HG03558 (cell line): ENCODE results near the gene GPR3.
"Not testable (repeated sequence)": the region's sequence is repeated elsewhere in the genome, so short reads cannot be mapped to it uniquely, and the experiment has no call there.

ENCODE experiments used
- ATAC-seq: cut with Tn5 transposase; IDR thresholded peaks from one replicate; pipeline ENCODE4 v1.9.1; 2021; ENCODE audit warnings: moderate number of reproducible peaks; ENCODE audit not compliant: unreplicated experiment; ENCODE audit errors: extremely low read depth

The GPR3 gene

DNA sequence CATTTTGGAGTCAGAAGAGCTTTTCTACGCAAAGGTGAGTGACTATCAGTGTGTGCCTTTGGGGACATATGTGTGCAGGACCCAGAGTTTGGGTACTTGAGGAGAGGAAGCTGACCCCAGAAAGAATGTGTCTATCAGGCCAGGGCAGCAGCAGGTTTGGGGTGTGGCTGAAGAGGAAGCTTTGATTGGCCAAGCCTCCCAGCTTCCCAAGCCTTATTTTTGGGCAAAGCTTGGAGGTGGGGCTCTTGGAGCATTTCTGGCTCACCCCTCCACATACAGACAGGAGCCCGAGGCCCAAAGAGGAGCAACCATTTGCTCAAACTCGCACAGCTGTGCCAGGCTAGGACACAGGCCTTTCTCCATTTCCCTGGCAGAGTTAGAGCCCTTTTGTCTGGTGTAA is 4.7 kb downstream of the GPR3 start:
- no peak for ATAC-seq

DNA sequence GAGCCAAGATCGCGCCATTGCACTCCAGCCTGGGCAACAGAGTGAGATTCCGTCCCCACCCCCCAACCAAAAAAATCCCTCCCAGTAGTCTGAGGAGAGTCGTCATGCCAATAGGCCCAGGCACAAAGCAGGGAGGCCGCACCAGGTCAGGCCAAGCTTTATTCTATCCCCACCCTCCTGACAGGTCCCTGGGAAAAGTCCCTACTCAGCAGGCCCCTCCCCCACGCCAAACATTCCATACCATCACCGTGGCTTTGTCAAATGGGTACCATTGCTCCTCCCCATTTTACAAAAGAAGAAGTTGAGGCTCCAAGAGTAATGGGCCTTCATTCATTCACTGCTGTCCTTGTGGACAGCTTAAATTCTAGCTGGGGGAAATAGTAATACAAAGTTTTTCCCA is 5.3 kb downstream of the GPR3 start:
- ATAC-seq: no peak

DNA sequence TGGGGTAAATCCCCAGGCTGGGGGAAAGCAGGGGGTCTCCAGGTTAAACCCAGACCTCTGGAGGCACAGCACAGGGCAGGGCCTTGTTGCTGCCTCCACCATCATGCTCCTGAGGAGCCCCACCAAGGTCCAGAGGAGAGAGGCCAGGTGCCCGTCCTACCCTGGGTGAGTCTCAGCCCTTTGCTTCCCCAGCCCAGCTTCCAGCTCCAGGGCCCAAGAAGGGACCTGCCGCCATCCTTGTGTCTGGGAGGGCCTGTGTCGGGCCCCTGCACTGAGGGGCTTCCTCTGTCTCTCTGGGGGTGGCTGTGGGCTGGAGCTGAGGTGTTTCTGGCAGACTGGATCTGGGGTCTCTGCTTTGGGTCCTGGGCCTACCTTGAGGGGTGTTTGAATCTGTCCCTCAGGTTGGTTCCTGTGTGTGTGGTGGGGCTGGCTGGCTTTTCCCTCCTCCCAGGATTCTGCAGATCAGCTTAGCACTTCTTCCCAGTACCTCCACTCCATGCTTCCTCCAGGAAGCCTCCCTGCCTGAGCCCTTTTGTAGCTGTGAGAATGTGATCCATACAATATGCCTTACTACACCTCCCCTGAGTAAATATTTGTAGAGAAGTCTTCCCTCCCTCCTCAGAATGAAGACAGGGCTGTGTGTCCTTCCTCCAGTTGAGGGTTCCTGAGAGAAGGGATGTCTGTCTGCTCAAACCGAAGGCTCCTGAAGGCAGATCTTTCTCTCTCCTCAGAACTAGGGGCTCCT is 6.2 kb downstream of the GPR3 start:
- no peak for ATAC-seq

DNA sequence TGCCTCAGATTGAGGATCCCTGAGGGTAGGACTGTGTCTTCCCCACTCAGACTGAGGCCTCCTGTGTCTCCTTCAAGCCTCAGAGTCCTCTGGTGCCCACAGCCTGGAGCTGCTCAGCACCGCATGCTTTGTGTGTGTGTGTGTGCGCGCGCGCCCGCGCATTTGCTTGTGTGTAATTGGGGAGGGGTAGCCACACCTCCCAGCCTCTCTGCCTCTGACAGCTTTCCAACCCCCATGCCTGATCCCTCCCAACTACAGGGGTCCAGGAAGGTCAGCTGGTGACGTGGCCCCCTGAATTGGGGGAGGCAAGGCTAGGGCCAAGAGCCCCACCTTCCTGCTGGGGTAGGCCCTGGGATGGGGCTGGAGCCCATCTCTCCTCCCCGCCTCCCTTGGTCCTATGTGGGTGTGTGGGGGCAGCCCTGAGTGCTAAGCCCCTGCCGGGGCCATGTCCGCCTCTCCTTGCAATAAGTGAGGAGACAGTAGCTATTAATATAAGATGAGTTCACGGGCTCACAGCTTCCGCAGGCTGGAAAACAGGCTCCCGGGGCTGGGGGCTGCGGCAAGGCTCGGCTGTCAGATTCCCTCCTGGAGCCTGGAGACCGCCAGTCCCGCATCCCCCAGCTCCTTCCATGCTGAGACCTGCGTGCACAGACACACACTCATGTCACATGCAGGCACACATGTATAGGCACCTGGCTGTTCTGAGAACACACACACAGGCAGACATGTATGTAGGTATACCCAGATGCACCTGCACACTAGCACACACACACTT is 7.0 kb downstream of the GPR3 start:
- ATAC-seq: no peak

DNA sequence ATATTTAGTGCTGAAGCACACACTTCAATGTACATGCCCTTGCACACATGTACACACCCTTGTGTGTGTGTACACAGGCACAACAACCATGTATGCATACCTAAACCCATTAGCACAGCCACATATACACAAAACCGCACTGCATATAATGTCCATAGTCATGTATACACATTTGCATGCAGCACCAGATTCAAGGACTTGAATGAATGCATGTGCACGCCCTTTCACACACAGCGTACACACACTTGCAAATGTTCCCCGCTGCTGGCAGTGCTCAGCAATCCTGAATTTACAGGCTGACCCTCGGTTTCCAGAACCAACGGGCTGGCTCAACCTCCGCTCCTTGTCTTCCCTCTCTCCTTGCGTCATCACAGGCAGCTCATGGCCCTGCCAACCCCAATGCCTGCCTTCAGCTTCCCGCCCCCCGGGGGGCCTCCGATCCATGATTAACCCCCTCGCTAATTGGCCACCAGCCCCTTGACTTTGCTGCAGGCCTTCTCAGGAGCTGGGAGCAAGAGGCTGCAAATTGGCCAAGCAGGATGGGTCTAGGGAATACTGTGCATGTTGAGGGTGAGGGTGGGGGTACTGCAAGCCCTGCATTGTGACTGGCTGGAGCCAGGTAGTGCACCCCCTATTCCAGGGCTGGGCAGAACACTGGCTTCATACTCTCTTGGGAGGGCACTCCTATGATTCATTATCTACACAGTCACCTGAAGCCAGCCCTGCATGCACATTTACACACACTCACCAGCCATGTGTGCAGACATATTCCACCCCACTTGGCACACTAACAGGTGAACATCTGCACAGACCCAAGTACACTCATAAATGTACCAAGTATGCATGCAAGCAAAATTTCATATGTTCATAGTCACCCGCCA is 7.9 kb downstream of the GPR3 start:
- ATAC-seq: no peak

DNA sequence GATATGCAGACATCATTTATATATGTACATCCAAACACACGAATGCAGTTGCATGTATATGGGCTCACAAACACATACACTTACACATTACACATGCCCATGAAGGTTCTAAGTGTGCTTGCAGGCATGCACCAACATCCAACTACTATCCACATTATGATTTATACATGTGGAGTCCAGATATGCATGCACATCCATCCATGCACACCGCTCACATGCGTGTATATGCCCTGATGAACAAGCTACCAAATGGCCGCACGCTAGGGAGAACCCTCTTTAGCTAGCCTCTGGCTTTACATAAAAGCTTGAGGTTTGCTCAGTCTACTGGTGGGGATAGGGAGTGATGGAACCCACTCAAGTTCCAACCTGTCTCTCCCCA is 8.5 kb downstream of the GPR3 start:
- ATAC-seq: no peak

DNA sequence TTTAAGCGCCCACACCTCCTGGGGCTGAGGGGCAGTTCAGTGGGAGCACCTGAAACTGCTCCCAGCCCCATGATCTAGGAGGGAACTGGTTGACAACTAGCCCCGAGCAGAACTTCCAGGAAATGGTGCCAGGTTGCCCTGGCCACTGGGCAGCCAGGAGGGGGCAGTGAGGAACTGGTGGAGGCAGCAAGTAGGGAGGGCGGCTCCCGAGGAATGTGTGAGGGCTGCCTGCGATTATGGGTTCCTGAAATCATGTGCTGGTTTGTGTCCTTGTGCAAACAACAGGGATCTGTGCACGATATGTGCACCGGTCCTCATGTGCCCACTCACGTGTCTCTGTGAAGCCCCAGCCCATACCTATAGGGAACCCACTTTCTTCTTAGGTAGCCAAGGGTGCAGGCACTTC is 9.9 kb downstream of the GPR3 start:
- no peak for ATAC-seq

DNA sequence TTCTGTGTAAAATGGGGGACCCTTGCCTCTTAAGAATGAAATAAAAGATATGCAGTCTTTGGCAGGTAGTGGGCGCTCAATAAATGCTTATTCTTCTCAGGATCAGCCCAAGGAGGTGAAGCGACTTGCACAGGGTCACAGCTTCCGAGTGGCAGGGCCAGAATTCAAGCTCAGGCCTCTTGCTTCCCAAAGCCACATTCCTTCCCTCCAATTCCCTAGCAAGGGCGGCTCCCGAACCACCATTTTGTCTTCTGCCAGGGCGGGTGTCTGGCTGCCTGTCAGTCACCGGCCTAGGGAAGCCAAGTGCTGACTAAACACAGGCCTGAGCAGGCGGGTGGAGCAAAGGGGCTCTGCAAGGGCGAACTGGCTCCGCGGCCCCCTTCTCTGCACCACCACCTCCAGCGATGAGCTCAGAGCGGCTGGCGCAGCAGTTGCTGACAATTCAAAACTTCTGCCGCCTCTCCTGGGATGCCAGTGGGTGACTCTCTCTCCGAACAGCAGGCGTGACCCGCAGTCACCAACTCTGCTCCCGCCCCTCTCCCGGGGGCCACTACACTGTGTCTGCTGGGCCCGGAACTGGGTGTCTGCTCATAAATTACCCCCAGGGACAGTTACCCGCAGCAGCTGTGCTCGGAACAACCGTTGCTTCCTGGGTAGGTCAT is 10.8 kb downstream of the GPR3 start:
- no peak for ATAC-seq

DNA sequence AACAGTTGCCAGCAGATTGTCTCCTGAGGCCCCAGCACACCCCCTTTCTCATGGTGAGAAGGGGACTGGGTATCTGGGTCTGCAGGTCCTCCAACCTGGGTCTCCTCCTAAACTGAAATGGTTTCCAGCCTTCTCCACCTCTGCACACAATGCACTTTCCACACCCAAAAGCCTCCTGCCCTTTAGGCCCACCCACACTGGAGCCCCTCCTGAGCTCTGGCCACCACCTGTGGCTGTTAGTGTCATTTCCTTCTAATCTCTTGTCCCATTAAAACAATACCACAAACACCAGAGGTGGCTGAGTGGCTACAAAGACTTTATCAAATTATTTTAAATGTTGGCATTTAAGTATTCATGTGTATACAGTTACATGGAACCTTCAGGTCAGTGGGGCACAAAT is 11.5 kb downstream of the GPR3 start:
- ATAC-seq: no peak

DNA sequence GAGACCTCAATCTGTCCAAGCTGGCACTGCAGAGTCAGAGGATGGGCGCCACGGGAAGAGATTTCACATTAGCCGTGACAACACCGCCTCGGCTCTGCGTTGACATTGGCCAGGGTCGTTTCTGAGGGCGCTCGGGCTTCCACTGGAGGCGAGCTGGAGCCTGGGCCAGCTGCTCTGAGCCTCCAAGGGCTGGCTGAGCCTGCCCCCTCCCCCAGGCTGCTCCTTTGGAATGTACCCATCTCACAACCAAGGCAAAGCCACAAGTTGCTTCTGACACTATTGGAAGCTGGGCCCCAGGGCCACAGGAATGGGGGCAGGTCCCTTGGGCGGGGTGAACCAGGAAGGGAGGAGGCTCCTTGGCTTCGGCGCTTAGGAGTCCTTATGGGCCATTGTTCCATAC is 12.7 kb downstream of the GPR3 start:
- no peak for ATAC-seq

DNA sequence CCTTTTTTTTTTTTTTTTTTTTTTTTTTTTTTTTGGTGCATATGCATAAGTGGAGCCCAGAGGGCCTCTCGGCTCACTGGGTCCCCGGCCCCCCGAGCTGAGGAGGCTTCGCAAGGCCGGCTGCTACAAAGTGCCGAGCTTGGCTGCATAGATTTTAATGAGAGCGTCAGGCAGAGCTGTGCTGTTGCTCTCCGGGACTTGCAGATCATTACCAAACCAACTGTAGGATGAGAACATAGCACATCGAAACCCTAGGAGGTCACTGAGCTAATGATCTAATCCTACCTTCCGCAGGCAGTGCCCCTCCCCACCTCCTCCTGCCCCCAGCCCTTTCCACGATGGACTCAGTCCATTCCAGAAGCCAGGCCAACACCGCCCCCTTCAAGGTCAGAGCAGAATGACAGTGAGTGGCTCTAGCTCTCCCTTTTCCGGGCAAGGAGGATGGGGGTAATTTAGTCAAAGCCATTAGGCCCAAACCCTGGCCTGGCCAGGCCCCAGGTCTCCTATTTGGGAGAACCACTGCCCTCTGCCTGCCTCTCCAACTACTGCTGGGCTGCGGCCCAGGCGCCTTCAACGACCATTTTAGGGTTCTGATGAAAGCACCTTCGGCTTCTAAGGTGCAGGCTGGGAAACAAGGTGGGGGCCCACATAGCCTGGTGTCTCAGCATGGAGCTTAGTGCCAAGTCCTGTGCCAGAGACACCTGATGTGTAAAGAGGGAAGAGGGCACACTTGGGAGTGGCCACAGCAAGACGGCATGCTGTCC is 13.4 kb downstream of the GPR3 start:
- ATAC-seq: not testable (repeated sequence)

DNA sequence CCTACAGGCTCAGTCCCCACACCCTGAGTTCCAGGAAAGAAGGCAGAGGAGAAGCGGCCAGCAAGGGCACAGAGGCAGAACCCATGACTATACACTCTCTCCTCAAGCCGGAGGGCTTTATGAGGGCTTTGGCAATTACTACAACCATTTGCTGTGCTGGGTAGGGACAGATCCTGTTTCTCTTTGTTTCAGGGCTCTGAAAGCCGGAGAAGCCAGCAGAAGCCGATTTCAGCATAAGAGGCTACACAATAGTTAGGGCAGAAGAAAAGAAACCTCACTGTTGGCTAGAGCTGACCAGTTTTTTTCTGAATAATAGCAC is 13.9 kb downstream of the GPR3 start:
- no peak for ATAC-seq

DNA sequence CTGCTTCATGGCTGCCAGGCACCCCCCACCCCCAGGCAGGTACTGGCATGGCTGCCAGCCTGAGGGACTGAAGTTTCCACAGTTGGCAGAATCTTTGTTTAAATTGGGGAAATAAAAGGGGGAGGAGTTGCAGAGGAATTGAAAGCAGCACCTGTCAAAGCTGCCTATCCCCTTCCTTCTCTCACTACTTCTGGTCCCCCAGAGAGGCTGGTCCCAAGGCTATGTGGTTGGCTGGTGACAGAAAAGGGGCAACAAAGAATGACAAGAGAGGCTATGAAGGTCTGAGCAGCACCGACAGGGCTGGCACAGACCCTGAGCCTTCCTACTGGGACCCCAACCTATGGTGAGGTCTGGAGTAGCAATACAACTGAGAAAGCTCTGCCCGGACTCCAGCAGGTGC is 14.4 kb downstream of the GPR3 start:
- ATAC-seq: not testable (repeated sequence)

DNA sequence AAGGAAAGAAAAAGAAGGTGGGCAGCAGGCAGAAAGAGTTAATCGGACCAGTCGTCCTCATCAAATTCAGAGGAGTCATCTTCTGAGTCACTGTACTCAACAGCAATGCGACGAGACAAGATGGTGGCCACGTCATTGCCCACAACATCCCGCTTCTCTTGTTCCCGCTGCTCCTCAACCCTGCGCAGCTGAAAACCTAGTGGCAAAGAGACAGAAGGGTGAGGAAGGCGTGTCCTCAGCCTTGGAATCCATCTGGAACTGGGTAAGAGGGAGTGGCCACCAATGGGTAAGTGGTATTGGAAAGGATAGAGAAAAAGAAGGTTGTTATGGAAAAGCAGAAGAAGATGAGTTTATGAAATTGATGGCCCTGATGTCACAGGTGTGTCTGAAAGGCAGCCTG is 15.7 kb downstream of the GPR3 start:
- ATAC-seq: no peak

DNA sequence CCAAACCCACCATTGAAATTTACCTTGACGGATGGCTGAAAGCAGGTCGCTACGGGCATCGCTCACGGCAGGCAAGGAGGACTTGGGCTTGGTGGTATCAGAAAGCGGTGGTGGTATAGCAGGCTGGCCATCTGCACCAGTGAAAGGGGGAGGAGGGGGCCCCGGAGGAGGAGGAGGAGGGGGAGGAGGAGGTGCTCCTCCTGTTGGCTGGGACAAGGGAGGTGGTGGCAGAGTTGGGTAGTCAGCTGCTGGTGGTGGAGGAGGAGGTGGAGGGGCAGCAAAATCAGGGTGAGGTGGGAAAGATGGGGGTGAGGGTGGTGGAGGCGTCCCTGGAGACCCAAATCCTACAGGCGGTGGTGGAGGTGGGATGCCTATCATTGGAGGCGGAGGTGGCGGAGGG is 17.2 kb downstream of the GPR3 start:
- ATAC-seq: no peak

DNA sequence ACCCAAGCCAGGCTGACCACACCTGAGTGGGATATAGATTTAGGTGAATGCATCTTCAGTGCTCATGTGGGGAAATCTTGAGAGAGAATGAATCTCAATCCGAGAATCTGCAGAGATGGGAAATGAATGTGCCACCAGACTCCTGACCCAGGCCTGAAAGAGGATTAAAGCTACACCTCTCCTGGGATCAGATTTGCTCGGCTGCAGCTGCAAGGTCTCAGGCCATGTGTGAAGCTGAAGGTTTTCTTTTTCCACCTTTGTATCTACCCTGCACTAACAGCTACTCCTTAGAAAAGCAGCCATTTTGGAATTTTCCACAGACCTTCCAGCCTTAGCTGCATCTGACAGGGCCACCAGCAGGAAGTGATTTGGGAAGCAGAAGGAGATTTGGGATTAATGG is 18.3 kb downstream of the GPR3 start:
- no peak for ATAC-seq

DNA sequence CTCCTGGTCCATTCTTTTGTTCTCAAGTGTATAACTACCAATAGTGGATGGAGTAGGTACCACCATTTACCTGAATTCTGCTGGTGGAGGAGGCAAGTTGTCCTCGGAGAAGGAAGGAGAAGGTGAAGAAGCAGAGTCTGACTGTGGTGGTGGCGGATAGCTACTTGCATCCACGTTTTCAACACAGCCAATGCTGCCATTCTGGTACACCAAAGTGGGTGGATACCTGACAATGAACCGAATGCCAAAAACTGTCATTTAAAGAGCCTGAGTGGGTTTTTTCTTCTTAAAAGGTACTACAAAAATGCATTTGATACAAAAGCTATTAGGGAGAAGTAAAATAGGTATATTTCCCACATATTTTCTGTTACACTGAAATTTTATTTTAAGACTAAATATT is 20.1 kb downstream of the GPR3 start:
- ATAC-seq: no peak

DNA sequence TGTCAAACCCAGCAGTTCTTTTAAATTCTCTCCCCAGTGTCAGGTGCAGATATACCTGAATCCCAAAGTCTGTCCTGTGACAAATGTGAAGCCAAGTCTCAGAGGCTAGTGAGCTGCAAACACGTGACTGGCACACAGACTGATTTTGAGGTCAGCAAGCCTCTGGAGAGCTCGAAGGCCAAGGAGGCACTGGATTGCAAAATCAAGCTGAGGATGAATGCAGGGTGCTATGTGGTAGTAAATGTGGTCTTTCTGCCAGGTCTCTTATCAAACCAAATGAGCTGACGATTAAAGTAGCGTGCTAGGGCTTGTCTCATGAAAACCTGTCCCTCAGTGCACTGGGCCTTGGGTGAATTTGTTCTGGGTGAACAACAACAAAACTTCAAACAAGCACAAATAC is 20.6 kb downstream of the GPR3 start:
- no peak for ATAC-seq

DNA sequence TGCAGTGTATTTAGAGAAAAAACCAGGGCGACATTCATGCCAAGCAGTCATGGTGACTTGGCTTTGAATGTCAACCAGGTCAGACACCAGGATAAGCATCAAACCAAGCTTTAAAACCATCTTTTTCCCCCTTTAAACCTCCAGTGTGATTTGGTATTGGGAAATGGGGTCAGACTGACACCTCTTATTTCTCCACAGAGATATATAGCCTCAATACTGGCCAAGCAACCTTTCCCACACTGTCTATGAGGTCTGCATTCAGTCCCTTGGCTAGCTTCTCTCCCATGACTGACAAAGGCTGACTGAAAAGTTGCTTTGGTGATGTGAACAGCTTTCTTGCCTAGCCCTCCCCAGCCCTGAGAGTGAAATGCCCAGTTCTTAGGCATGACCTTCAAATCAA is 21.7 kb downstream of the GPR3 start:
- ATAC-seq: no peak
